Cardiac muscle cell (in vitro differentiated cells and primary cell): ENCODE data around the gene SAP30L. TPM values are rescaled to one million over a fixed set of nuclear protein-coding genes. Genes with fewer than 3 reads are reported as not detected.

ENCODE experiments used
- DNase-seq, 2 donors: peaks; one replicate each; pipeline versions ENCODE4 v3.0.0 to v3.0.0-alpha.2; 2010 to 2017; ENCODE audit warnings: low read depth in 1 of 2, low spot score in 1 of 2
- H3K27ac ChIP-seq: fragments of 200-600 bp; sonication (generic); 2 replicates; pipeline ENCODE4 v1.5.1; 2016
- H3K27me3 ChIP-seq: fragments of 200-600 bp; sonication (generic); 2 replicates; pipeline ENCODE4 v1.6.0; 2016; ENCODE audit warnings: control low read depth
- H3K36me3 ChIP-seq: fragments of 200-600 bp; sonication (generic); 2 replicates; pipeline ENCODE4 v1.5.1; 2016; ENCODE audit warnings: control low read depth
- H3K4me1 ChIP-seq: fragments of 200-600 bp; sonication (generic); 2 replicates; pipeline ENCODE4 v1.8.1; 2017; ENCODE audit warnings: low read depth, mild to moderate bottlenecking, mixed run types
- H3K4me3 ChIP-seq: fragments of 200-600 bp; sonication (generic); 2 replicates; pipeline ENCODE4 v1.5.1; 2016; ENCODE audit warnings: mild to moderate bottlenecking
- H3K9me3 ChIP-seq: fragments of 200-600 bp; sonication (generic); 2 replicates; pipeline ENCODE4 v1.5.1; 2017; ENCODE audit warnings: low read depth, mild to moderate bottlenecking, control low read depth
- polyA plus RNA-seq: library from polyadenylated mRNA; unstranded; fragments of >200 nt; fragmentation: Nextera tagmentation; extraction: Ambion mirVana; gene quantifications from 2 replicates; pipeline ENCODE4 v1.2.1, GENCODE V29; 2016
- total RNA-seq: library from RNA; depleted of rRNA; stranded (reverse); fragments of >200 nt; gene quantifications from 2 replicates; pipeline ENCODE4 v1.2.3, GENCODE V29; 2016
- TF ChIP-seq, protein P1 (sequence below): IDR thresholded peaks from 2 replicates; pipeline ENCODE4 v1.5.1; 2012; ENCODE audit warnings: low read depth, mild to moderate bottlenecking, low read length

The SAP30L gene, protein sequence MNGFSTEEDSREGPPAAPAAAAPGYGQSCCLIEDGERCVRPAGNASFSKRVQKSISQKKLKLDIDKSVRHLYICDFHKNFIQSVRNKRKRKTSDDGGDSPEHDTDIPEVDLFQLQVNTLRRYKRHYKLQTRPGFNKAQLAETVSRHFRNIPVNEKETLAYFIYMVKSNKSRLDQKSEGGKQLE
- 15.5 and 20.8 TPM in 2 replicates for total RNA-seq
- 37.2 and 37.5 TPM in 2 replicates for polyA plus RNA-seq

DNA sequence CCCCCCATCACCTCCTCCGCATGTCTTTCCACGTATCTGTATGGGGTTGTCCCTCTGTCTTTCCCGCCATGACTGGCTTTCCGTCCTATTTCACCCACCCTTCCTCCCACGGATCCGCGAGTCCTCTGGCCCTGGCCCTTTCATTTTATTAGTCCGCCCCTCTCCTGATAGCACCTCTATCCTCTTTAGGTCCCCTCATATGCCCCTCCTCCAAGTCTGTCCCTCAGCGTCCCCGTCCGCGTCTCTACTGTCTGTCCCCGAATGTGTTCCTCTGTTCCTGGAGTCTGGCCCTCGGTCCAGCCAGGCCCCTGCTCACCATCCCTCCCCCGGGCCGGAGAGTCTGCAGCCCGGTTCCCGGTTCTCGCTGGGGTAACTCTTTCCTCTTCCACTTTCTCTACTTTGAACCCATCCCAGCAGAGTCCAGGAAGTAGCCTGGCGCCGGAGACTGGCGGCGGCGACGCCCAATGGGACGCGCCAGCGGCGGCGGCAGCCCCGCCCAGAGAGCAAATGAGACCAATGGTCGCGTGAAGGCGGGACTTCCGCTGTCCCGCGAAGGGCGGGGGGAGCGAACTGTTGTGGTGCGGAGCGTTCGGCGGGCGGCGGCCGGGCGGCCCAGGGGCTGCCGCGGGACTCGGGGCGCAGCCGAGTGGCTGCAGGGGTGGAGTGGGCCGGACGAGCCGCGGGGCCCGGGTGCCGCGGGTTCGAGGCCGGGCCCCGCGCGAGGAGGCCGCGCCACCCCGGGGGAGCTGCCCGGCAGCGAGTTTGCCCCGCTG lies at the start of gene SAP30L:
Gene SAP30L, plus strand, starts transcription at position 576 of the 773 bp plus-strand sequence. CDS start 608 bp downstream, outside the sequence.
- Histone ChIP-seq H3K27ac (peak within 1 kb of the TSS; percentile 68), H3K36me3 (peaks cover 3% of the 10 kb centered on the region), H3K4me1 (peaks cover 10% of the 10 kb centered on the region), H3K9me3 (no peaks in the 10 kb centered on the region), H3K27me3 (no peaks in the 10 kb centered on the region), H3K4me3 (peak within 1 kb of the TSS; percentile 97)
- TF ChIP-seq, protein P1, sequence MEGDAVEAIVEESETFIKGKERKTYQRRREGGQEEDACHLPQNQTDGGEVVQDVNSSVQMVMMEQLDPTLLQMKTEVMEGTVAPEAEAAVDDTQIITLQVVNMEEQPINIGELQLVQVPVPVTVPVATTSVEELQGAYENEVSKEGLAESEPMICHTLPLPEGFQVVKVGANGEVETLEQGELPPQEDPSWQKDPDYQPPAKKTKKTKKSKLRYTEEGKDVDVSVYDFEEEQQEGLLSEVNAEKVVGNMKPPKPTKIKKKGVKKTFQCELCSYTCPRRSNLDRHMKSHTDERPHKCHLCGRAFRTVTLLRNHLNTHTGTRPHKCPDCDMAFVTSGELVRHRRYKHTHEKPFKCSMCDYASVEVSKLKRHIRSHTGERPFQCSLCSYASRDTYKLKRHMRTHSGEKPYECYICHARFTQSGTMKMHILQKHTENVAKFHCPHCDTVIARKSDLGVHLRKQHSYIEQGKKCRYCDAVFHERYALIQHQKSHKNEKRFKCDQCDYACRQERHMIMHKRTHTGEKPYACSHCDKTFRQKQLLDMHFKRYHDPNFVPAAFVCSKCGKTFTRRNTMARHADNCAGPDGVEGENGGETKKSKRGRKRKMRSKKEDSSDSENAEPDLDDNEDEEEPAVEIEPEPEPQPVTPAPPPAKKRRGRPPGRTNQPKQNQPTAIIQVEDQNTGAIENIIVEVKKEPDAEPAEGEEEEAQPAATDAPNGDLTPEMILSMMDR: no peak
- peak; percentile 95 to 96 for DNase-seq

DNA sequence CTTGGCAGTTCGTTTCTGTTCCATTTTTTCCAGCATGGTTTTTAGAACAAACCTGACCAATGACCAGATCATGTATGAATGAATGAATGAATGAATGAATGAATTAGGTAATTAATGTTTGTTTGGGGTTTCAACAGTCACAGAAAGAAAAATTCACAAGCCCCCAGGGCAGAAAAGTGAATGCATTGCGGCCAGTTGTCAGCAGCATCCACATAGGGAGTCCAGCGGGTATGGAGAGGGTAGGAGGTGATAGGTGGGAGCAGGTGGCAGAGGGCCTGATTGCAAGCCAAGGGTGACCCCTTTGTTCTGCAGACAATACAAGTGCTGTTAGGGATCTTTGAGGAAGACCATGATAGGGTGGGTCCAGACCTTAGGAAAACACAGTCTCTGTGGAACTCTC lies 49.7 kb upstream of the SAP30L start:
- no peaks in the 10 kb centered on the region for H3K4me1 ChIP-seq

DNA sequence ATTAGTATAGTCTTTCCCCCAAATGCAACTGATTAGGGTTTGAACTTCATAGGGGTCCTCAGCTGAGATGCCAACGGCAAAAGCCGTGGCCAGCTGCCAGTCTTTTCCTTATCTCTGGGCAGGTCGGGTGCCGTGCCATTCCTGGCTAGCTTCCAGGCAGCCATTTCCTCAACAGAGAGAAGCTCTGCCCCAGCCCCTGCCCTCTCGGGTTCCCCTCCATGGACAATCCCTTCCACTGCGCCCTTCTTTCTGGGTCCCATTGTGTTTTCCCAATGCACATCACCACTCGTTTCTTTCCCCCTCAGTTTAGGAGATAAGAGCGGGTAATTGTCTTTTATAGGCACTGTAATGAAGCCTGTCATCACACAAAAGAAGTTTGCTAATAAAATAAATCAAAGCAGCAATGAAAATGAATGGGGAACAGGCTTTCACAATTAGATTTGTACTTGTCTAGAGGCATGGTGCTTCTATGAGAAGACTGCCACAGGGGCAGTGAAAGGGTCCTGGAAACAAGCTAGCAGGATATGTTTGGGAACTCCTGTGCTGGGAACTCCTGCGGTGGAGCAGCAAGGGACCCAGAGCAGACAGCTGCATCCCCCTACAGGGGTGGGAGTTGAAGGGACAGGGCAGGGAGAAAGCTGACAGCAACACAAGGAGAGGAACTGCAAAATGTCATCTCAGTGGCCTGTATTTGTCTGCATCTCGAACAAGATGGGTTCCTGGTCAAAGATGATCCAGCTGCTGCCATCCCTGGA lies 48.0 kb upstream of the SAP30L start:
- Histone ChIP-seq H3K27me3 (no peaks in the 10 kb centered on the region), H3K9me3 (no peaks in the 10 kb centered on the region), H3K36me3 (no peaks in the 10 kb centered on the region), H3K4me1 (no peaks in the 10 kb centered on the region), H3K4me3 (no peak overlapping the region), H3K27ac (no peak overlapping the region)
- TF ChIP-seq, protein P1: no peak
- no peak for DNase-seq

More for the DNA sequence above, 49.7 kb upstream of the SAP30L start:
- TF ChIP-seq, protein P1: no peak
- no peak overlapping the region for H3K27ac ChIP-seq
- no peaks in the 10 kb centered on the region for H3K27me3 ChIP-seq
- no peak overlapping the region for H3K4me3 ChIP-seq
- no peaks in the 10 kb centered on the region for H3K9me3 ChIP-seq
- no peak for DNase-seq
- no peaks in the 10 kb centered on the region for H3K36me3 ChIP-seq

DNA sequence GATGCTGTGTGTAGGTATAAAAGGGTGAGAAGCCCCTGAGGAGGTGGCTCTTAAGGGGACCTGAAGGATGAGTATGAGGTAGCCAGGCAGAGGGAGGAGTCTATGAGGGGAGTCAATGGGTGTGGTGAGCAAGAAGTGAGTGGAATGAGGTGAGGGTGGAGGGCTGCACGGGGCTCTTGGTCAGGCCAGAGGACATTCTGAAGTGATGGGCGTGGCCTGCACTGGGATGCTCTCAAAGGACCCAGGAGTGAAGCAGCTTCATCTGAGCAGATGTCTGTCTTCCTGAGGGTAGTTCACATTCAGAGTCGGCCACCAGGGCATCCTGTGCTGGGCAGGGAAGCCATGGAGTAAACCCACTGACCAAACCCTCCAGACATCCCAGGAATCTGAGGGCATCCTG lies 45.1 kb upstream of the SAP30L start:
- Histone ChIP-seq H3K4me3 (no peak overlapping the region), H3K4me1 (peaks cover 9% of the 10 kb centered on the region), H3K27ac (no peak overlapping the region), H3K36me3 (no peaks in the 10 kb centered on the region), H3K9me3 (no peaks in the 10 kb centered on the region), H3K27me3 (no peaks in the 10 kb centered on the region)
- TF ChIP-seq, protein P1: no peak
- DNase-seq: no peak

DNA sequence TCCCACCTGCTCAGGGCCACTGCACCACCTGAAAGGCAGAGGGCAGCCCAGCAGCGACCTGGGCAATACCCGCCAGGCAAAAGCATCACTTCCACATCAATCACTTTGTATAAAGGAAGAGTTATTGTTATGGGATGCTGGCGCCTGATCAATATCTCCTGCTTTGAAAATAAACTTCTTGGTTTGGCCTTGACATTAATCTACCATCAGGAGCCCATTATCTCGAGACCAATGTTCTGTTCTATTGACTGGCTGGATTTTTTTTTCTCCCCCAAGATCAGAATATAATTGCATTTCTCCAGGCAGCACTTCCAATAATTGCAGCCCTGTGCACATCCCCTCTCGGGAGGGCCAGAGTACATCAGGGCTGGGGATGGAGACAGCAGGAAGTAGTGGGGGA lies 44.4 kb upstream of the SAP30L start:
- no peaks in the 10 kb centered on the region for H3K27me3 ChIP-seq
- H3K9me3 ChIP-seq: no peaks in the 10 kb centered on the region
- DNase-seq: no peak
- no peaks in the 10 kb centered on the region for H3K36me3 ChIP-seq
- H3K4me1 ChIP-seq: peaks cover 10% of the 10 kb centered on the region
- TF ChIP-seq, protein P1: no peak
- no peak overlapping the region for H3K27ac ChIP-seq
- H3K4me3 ChIP-seq: no peak overlapping the region
